ENCODE data around the gene POLD2. TPM values are rescaled to one million over a fixed set of nuclear protein-coding genes. Genes with fewer than 3 reads are reported as not detected.

POLD2 gene
- total and polyA plus RNA-seq, 2 of the 8 experiments (the other 6 are each of a cell fraction or from before 2014, with no cell fraction given): 148 to 214 TPM

DNA sequence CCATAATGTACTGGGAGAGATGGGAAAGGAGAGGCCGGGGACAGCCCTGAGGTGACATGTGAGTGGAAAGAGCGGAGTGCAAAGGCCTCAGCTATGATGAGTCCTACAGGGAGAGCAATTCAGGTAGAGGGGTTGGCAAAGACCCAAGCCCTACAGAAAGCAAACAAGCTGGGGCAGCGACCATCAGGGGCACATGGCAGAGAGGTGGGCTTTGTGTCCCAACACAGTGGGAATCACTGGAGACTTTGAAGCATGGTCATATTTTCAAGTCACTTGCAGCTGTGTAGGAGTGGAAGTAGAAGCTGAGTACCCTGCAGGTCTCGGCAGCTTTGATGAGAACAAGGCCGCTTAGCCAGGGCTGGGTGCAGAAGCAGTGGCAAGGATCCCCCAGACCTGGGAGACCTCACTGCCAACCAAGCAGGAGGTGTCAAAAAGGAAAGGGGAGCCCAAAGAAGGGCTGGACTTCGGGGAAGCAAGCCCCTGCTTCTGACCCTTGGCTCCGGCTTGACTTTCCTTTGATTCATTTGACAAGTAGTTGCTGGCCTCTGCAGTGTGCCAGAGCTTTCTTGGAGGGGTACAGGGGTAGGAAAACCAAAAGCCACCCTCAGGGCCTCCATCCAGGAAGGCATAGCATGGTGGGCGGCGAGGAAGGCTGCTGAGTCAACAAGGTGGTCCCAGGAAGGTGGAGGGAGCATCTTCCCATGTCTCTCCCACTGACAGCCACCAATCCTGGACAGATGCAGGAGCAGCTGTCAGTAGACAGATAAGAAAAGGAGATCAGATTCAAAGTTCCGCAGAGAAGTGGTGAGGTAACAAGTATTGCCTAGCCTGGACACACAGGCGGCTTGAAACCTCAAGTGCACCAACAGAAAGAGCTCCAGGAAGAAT is 56.0 kb downstream of the POLD2 start:
- Histone ChIP-seq H2BK120ac (replicated peaks; ENCODE audit: low read depth, low read length) (no peak overlapping the region), H2BK20ac (ENCODE audit: low read length) (no peak overlapping the region), H3K27ac (ENCODE audit: low read depth, low read length) (no peak overlapping the region), H3K56ac (replicated peaks; ENCODE audit: insufficient read length, low read depth, low read length) (no peak overlapping the region), H3K79me2 (ENCODE audit: control insufficient read depth in 1 of 2, insufficient read depth in 2 of 2, low read length in 2 of 2) (no peaks in the 10 kb centered on the region), H3K4me1 (replicated peaks in 1 of 4; ENCODE audit: control insufficient read depth in 3 of 4, insufficient read depth in 4 of 4, low read length in 3 of 4) (peaks cover 9 to 30% (median 26%) of the 10 kb centered on the region in 4 experiments), H2BK12ac (ENCODE audit: low read depth, low read length) (no peak overlapping the region), H4K91ac (replicated peaks; ENCODE audit: insufficient read length, low read length) (no peak overlapping the region), H3K4me3 (ENCODE audit: extremely low read depth in 1 of 4, insufficient read depth in 2 of 4, low read depth in 3 of 4, low read length in 4 of 4) (no peak overlapping the region), H3K14ac (ENCODE audit: insufficient read length) (no peak overlapping the region), H4K8ac (ENCODE audit: extremely low read depth, insufficient read depth, low read length) (no peak overlapping the region), H3K4ac (replicated peaks; ENCODE audit: insufficient read length, low read depth, low read length) (no peak overlapping the region), H3K9me3 (ENCODE audit: insufficient read depth in 2 of 2, low read depth in 1 of 2, low read length in 1 of 2) (no peaks in the 10 kb centered on the region), H2BK15ac (ENCODE audit: low read length) (no peak overlapping the region), H4K5ac (ENCODE audit: insufficient read length, low read depth, low read length) (no peak overlapping the region), H2AFZ (ENCODE audit: low read length) (no peak overlapping the region), H3K23ac (ENCODE audit: insufficient read length) (no peak overlapping the region), H3K79me1 (ENCODE audit: low read depth, low read length) (no peaks in the 10 kb centered on the region), H4K20me1 (replicated peaks in 1 of 2; ENCODE audit: control insufficient read depth in 1 of 2, insufficient read depth in 2 of 2, low read length in 2 of 2) (peaks cover 5 to 7% of the 10 kb centered on the region in 2 experiments), H3K36me3 (ENCODE audit: control insufficient read depth in 2 of 4, insufficient read depth in 4 of 4, low read length in 3 of 4) (no peaks in the 10 kb centered on the region; a peak in 1 of 8 replicates), H3K27me3 (replicated peaks in 1 of 4; ENCODE audit: control insufficient read depth in 3 of 4, extremely low read depth in 1 of 4, insufficient read depth in 3 of 4, low read length in 3 of 4) (peaks cover 0 to 3% (median 0%) of the 10 kb centered on the region in 4 experiments; a peak in 2 of 7 replicates), H2AK5ac (ENCODE audit: low read depth, low read length) (no peak overlapping the region), H3K9ac (replicated peaks in 1 of 4; ENCODE audit: extremely low read depth in 1 of 4, low read depth in 3 of 4, low read length in 3 of 4) (no peak overlapping the region), H3K4me2 (ENCODE audit: insufficient read depth in 1 of 2, low read depth in 2 of 2, low read length in 2 of 2) (no peak overlapping the region), H2BK5ac (ENCODE audit: low read depth, low read length) (no peak overlapping the region), H3K23me2 (ENCODE audit: low read depth, low read length) (no peaks in the 10 kb centered on the region), H3K18ac (ENCODE audit: extremely low read depth, low read length) (no peak overlapping the region)
- ChIA-PET CTCF (ENCODE audit: partially characterized antibody) (interaction anchor here (0.7 to 2.7 kb wide), 10 partner anchors 9 to 163 kb away, joined by 3 to 15 read pairs (median 3); no protein-coding TSS in a partner anchor), POLR2A (ENCODE audit: partially characterized antibody) (interaction anchor here (0.7 to 7.1 kb wide), 11 partner anchors 9 to 148 kb away, joined by 3 to 48 read pairs (median 4); partner anchors contain the start of gene DBNL)
- WGBS, 2 experiments (ENCODE audit: extremely low coverage in 1 of 2, insufficient coverage in 1 of 2, insufficient read length in 1 of 2, insufficient replicate concordance in 2 of 2, low coverage in 1 of 2, low lambda C conversion rate in 2 of 2, missing lambda C conversion rate in 1 of 2): 90% methylated on average over 11 of the region's 11 CpGs; no CpG with 5 or more reads in 1 of the 2 experiments
- no peak for TF ChIP-seq TAF7 (optimal IDR thresholded peaks at IDR 0.05; ENCODE audit: borderline replicate concordance, low read depth, low read length)
- no peak for TF ChIP-seq HDAC2 (IDR thresholded peaks at IDR 0.05; ENCODE audit: borderline replicate concordance in 1 of 2, low read depth in 2 of 2, low read length in 2 of 2)
- TF ChIP-seq HDAC6 (IDR thresholded peaks at IDR 0.05; ENCODE audit: low read depth, low read length): no peak
- no peak for TF ChIP-seq SIX5 (IDR thresholded peaks at IDR 0.05; ENCODE audit: low read depth, low read length)
- DNase-seq (ENCODE audit: low read depth in 1 of 2, low spot score in 2 of 2) (no peak), FAIRE-seq (no peak)

Data from H1 (cell line).